GM23338 (cell line): ENCODE results near the gene PCGF2. TPM values are rescaled to one million over a fixed set of nuclear protein-coding genes. Genes with fewer than 3 reads are reported as not detected.

ENCODE experiments used
- ATAC-seq: fragments of 200-7000 bp; cut with Tn5 transposase; 3 replicates; pipeline ENCODE4 v1.9.1; 2020
- DNase-seq: peaks from one replicate; pipeline ENCODE4 v3.0.0-alpha.2; 2015; ENCODE audit warnings: low spot score
- H2AFZ ChIP-seq: fragments of 200-600 bp; sonication (generic); 2 replicates; pipeline ENCODE4 v1.8.0; 2016; ENCODE audit warnings: antibody characterized with exemption, mild to moderate bottlenecking, moderate library complexity
- H3F3A ChIP-seq: fragments of 200-600 bp; sonication (generic); replicated peaks from 2 replicates; pipeline ENCODE4 v1.8.0; 2017; ENCODE audit warnings: antibody characterized with exemption, mixed run types, low read depth
- H3K27ac ChIP-seq: fragments of 200-600 bp; sonication (generic); 2 replicates; pipeline ENCODE4 v1.6.1; 2016; ENCODE audit warnings: low read depth
- H3K27me3 ChIP-seq: fragments of 200-600 bp; sonication (generic); 2 replicates; pipeline ENCODE4 v1.8.0; 2016; ENCODE audit warnings: mild to moderate bottlenecking, mixed run types, moderate library complexity; ENCODE audit not compliant: insufficient read depth
- H3K36me3 ChIP-seq: fragments of 200-600 bp; sonication (generic); 2 replicates; pipeline ENCODE4 v1.8.0; 2016; ENCODE audit warnings: mild to moderate bottlenecking; ENCODE audit not compliant: insufficient read depth
- H3K4me1 ChIP-seq: fragments of 200-600 bp; sonication (generic); 2 replicates; pipeline ENCODE4 v1.8.0; 2016; ENCODE audit warnings: mild to moderate bottlenecking, moderate library complexity; ENCODE audit not compliant: insufficient read depth
- H3K4me2 ChIP-seq: fragments of 200-600 bp; sonication (generic); 2 replicates; pipeline ENCODE4 v1.7.1; 2017; ENCODE audit warnings: mixed run types
- H3K4me3 ChIP-seq: fragments of 200-600 bp; sonication (generic); 2 replicates; pipeline ENCODE4 v1.6.1; 2016; ENCODE audit warnings: mixed run types
- H3K79me2 ChIP-seq: fragments of 200-600 bp; sonication (generic); replicated peaks from 2 replicates; pipeline ENCODE4 v1.8.0; 2017; ENCODE audit warnings: mild to moderate bottlenecking; ENCODE audit not compliant: insufficient read depth
- H3K9me2 ChIP-seq: fragments of 200-600 bp; sonication (generic); 2 replicates; pipeline ENCODE4 v1.8.0; 2017; ENCODE audit not compliant: insufficient read depth
- H4K20me1 ChIP-seq: fragments of 200-600 bp; sonication (generic); replicated peaks from 2 replicates; pipeline ENCODE4 v1.8.0; 2017; ENCODE audit warnings: mild to moderate bottlenecking; ENCODE audit not compliant: insufficient read depth
- H3K27ac Mint-ChIP-seq: 2 replicates; pipeline ENCODE4 v1.8.0; 2020; ENCODE audit warnings: inconsistent platforms, mild to moderate bottlenecking, moderate library complexity, mixed read lengths
- H3K27me3 Mint-ChIP-seq: 3 replicates; pipeline ENCODE4 v1.8.0; 2022; ENCODE audit warnings: low read depth, mild to moderate bottlenecking, moderate library complexity, mixed read lengths, inconsistent platforms; ENCODE audit not compliant: insufficient read depth, poor library complexity
- H3K36me3 Mint-ChIP-seq: 3 replicates; pipeline ENCODE4 v1.8.0; 2021; ENCODE audit warnings: low read depth, mild to moderate bottlenecking, inconsistent platforms, moderate library complexity, mixed read lengths
- H3K4me1 Mint-ChIP-seq: 3 replicates; pipeline ENCODE4 v1.8.0; 2020; ENCODE audit warnings: mild to moderate bottlenecking, inconsistent platforms, mixed read lengths
- H3K4me3 Mint-ChIP-seq: 3 replicates; pipeline ENCODE4 v1.8.0; 2021; ENCODE audit warnings: moderate library complexity, mild to moderate bottlenecking, inconsistent platforms, mixed read lengths
- H3K9me3 Mint-ChIP-seq: 3 replicates; pipeline ENCODE4 v1.8.0; 2020; ENCODE audit warnings: moderate library complexity, mild to moderate bottlenecking, inconsistent platforms, mixed read lengths
- CREB1 ChIP-seq: fragments of 250-450 bp; sonication (Bioruptor Pico); IDR thresholded peaks from 2 replicates; pipeline ENCODE4 v1.5.0; 2020; ENCODE audit warnings: low read depth, mild to moderate bottlenecking, moderate library complexity
- ETS1 ChIP-seq: IDR thresholded peaks from 2 replicates; pipeline ENCODE4 v1.6.1; 2016; ENCODE audit warnings: antibody characterized with exemption
- EZH2 ChIP-seq: fragments of 200-600 bp; sonication (generic); IDR thresholded peaks from one replicate; pipeline ENCODE4 v1.8.0; 2017; ENCODE audit warnings: antibody characterized with exemption, mild to moderate bottlenecking, low read depth; ENCODE audit not compliant: unreplicated experiment
- NANOG ChIP-seq: IDR thresholded peaks from 2 replicates; pipeline ENCODE4 v1.6.1; 2016; ENCODE audit warnings: antibody characterized with exemption, borderline replicate concordance
- POLR2AphosphoS5 ChIP-seq: IDR thresholded peaks from 2 replicates; pipeline ENCODE4 v1.6.1; 2016; ENCODE audit warnings: antibody characterized with exemption, low read depth
- STAT1 ChIP-seq: IDR thresholded peaks from one replicate; pipeline ENCODE4 v1.6.1; 2016; ENCODE audit warnings: antibody characterized with exemption; ENCODE audit not compliant: unreplicated experiment
- ZNF114 ChIP-seq: fragments of 250-450 bp; sonication (Bioruptor Pico); IDR thresholded peaks from 2 replicates; pipeline ENCODE4 v1.5.0; 2020; ENCODE audit warnings: mild to moderate bottlenecking, moderate library complexity
- ZNF331 ChIP-seq: fragments of 250-450 bp; sonication (Bioruptor Pico); IDR thresholded peaks from 2 replicates; pipeline ENCODE4 v1.5.0; 2020; ENCODE audit warnings: low read depth, mild to moderate bottlenecking, moderate library complexity
- polyA plus RNA-seq: library from polyadenylated mRNA; unstranded; fragments of >200 nt; fragmentation: Nextera tagmentation; extraction: Ambion mirVana; gene quantifications from 2 replicates; pipeline ENCODE4 v1.2.1, GENCODE V29; 2016
- total RNA-seq: library from RNA; depleted of rRNA; stranded (reverse); fragments of >200 nt; shearing (Covaris generic); gene quantifications from 2 replicates; pipeline ENCODE4 v1.2.3, GENCODE V29; 2014
- TF ChIP-seq, protein P1 (sequence below): IDR thresholded peaks from one replicate; pipeline ENCODE4 v1.6.1; 2018; ENCODE audit warnings: antibody characterized with exemption; ENCODE audit not compliant: unreplicated experiment
- TF ChIP-seq, protein P2 (sequence below): fragments of 250-450 bp; sonication (Bioruptor Pico); IDR thresholded peaks from 2 replicates; pipeline ENCODE4 v1.5.0; 2020; ENCODE audit warnings: mild to moderate bottlenecking, moderate library complexity

Gene PCGF2
- total and polyA plus RNA-seq, 2 experiments from 2014 or later, result 21.1 to 51.9 TPM

GRCh38 chr17:38698760-38699159 lies 49.4 kb downstream of the PCGF2 start:
- Histone ChIP-seq H4K20me1 (peaks cover 19% of the 10 kb centered on the region), H3K36me3 (no peaks in the 10 kb centered on the region), H3K27me3 (peaks cover 72% of the 10 kb centered on the region), H3K4me1 (peaks cover 10% of the 10 kb centered on the region), H3F3A (peaks cover 24% of the 10 kb centered on the region), H2AFZ (no peak overlapping the region), H3K9me2 (no peaks in the 10 kb centered on the region), H3K27ac (no peak overlapping the region), H3K79me2 (no peaks in the 10 kb centered on the region), H3K4me3 (no peak overlapping the region), H3K4me2 (no peak overlapping the region)
- ATAC-seq (no peak), DNase-seq (no peak)
- Mint-ChIP-seq H3K27me3 (peaks cover 69% of the 10 kb centered on the region), H3K27ac (no peak overlapping the region), H3K9me3 (no peaks in the 10 kb centered on the region), H3K4me1 (peaks cover 29% of the 10 kb centered on the region), H3K4me3 (no peak overlapping the region), H3K36me3 (no peaks in the 10 kb centered on the region; the same call in 2 of the 3 replicates)
- TF ChIP-seq ZNF331 (CRISPR knock-in tag) (no peak), CREB1 (CRISPR knock-in tag) (no peak), ZNF114 (no peak), POLR2AphosphoS5 (no peak), EZH2 (no peak), ETS1 (no peak), STAT1 (no peak), NANOG (no peak)
- TF ChIP-seq, protein P1, sequence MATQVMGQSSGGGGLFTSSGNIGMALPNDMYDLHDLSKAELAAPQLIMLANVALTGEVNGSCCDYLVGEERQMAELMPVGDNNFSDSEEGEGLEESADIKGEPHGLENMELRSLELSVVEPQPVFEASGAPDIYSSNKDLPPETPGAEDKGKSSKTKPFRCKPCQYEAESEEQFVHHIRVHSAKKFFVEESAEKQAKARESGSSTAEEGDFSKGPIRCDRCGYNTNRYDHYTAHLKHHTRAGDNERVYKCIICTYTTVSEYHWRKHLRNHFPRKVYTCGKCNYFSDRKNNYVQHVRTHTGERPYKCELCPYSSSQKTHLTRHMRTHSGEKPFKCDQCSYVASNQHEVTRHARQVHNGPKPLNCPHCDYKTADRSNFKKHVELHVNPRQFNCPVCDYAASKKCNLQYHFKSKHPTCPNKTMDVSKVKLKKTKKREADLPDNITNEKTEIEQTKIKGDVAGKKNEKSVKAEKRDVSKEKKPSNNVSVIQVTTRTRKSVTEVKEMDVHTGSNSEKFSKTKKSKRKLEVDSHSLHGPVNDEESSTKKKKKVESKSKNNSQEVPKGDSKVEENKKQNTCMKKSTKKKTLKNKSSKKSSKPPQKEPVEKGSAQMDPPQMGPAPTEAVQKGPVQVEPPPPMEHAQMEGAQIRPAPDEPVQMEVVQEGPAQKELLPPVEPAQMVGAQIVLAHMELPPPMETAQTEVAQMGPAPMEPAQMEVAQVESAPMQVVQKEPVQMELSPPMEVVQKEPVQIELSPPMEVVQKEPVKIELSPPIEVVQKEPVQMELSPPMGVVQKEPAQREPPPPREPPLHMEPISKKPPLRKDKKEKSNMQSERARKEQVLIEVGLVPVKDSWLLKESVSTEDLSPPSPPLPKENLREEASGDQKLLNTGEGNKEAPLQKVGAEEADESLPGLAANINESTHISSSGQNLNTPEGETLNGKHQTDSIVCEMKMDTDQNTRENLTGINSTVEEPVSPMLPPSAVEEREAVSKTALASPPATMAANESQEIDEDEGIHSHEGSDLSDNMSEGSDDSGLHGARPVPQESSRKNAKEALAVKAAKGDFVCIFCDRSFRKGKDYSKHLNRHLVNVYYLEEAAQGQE, result no peak
- TF ChIP-seq, protein P2, sequence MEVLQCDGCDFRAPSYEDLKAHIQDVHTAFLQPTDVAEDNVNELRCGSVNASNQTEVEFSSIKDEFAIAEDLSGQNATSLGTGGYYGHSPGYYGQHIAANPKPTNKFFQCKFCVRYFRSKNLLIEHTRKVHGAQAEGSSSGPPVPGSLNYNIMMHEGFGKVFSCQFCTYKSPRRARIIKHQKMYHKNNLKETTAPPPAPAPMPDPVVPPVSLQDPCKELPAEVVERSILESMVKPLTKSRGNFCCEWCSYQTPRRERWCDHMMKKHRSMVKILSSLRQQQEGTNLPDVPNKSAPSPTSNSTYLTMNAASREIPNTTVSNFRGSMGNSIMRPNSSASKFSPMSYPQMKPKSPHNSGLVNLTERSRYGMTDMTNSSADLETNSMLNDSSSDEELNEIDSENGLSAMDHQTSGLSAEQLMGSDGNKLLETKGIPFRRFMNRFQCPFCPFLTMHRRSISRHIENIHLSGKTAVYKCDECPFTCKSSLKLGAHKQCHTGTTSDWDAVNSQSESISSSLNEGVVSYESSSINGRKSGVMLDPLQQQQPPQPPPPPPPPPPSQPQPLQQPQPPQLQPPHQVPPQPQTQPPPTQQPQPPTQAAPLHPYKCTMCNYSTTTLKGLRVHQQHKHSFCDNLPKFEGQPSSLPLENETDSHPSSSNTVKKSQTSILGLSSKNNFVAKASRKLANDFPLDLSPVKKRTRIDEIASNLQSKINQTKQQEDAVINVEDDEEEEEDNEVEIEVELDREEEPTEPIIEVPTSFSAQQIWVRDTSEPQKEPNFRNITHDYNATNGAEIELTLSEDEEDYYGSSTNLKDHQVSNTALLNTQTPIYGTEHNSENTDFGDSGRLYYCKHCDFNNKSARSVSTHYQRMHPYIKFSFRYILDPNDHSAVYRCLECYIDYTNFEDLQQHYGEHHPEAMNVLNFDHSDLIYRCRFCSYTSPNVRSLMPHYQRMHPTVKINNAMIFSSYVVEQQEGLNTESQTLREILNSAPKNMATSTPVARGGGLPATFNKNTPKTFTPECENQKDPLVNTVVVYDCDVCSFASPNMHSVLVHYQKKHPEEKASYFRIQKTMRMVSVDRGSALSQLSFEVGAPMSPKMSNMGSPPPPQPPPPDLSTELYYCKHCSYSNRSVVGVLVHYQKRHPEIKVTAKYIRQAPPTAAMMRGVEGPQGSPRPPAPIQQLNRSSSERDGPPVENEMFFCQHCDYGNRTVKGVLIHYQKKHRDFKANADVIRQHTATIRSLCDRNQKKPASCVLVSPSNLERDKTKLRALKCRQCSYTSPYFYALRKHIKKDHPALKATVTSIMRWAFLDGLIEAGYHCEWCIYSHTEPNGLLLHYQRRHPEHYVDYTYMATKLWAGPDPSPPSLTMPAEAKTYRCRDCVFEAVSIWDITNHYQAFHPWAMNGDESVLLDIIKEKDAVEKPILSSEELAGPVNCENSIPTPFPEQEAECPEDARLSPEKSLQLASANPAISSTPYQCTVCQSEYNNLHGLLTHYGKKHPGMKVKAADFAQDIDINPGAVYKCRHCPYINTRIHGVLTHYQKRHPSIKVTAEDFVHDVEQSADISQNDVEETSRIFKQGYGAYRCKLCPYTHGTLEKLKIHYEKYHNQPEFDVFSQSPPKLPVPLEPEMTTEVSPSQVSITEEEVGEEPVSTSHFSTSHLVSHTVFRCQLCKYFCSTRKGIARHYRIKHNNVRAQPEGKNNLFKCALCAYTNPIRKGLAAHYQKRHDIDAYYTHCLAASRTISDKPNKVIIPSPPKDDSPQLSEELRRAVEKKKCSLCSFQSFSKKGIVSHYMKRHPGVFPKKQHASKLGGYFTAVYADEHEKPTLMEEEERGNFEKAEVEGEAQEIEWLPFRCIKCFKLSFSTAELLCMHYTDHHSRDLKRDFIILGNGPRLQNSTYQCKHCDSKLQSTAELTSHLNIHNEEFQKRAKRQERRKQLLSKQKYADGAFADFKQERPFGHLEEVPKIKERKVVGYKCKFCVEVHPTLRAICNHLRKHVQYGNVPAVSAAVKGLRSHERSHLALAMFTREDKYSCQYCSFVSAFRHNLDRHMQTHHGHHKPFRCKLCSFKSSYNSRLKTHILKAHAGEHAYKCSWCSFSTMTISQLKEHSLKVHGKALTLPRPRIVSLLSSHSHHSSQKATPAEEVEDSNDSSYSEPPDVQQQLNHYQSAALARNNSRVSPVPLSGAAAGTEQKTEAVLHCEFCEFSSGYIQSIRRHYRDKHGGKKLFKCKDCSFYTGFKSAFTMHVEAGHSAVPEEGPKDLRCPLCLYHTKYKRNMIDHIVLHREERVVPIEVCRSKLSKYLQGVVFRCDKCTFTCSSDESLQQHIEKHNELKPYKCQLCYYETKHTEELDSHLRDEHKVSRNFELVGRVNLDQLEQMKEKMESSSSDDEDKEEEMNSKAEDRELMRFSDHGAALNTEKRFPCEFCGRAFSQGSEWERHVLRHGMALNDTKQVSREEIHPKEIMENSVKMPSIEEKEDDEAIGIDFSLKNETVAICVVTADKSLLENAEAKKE (CRISPR knock-in tag), result no peak
